GM12878 (cell line): ENCODE measurements around the gene CSMD2. TPM values are rescaled to one million over a fixed set of nuclear protein-coding genes. Genes with fewer than 3 reads are reported as not detected.

Source experiments
- ATAC-seq: fragments of 200-7000 bp; cut with Tn5 transposase; 3 replicates; pipeline ENCODE4 v1.9.1; 2020; ENCODE audit warnings: mild to moderate bottlenecking, moderate library complexity
- BruUV-seq: library from RNA; stranded (reverse); fragments of 400-500 nt; replicated peaks from 2 replicates; lab custom pipeline; 2021; lab: Mats Ljungman, UMichigan
- CTCF ChIA-PET: fragments of 300-600 bp; sonication (Branson Sonifier 250); formaldehyde crosslinking; extraction: SDS; loops from one replicate; lab custom pipeline; 2021; ENCODE audit warnings: inconsistent platforms; lab: Yijun Ruan, JAX
- POLR2A ChIA-PET: fragments of 350-600 bp; formaldehyde crosslinking; extraction: SDS; loops from one replicate; lab custom pipeline; 2021; ENCODE audit warnings: inconsistent platforms; lab: Charles Lee
- RAD21 ChIA-PET: fragments of 300-600 bp; sonication (Branson Sonifier 250); formaldehyde crosslinking; loops from one replicate; lab custom pipeline; 2023; ENCODE audit warnings: antibody characterized with exemption; ENCODE audit not compliant: unreplicated experiment; lab: Charles Lee
- SMC1A ChIA-PET: fragments of 300-600 bp; sonication (Branson Sonifier 250); formaldehyde crosslinking; loops from one replicate; lab custom pipeline; 2023; ENCODE audit not compliant: unreplicated experiment, uncharacterized antibody; lab: Charles Lee
- DNase-seq: peaks from one replicate; pipeline ENCODE4 v3.0.0-alpha.2; 2011; ENCODE audit warnings: low read depth, low spot score
- FAIRE-seq: peaks from 3 replicates; lab custom pipeline; 2011; peaks lifted over from hg19 to GRCh38; lab: Jason Lieb, UNC
- H2AFZ ChIP-seq: 2 replicates; pipeline ENCODE4 v1.6.0; 2011; ENCODE audit warnings: low read depth, low read length, control low read depth; ENCODE audit not compliant: control insufficient read depth
- H3K27ac ChIP-seq: 2 replicates; pipeline ENCODE4 v1.5.1; 2011; ENCODE audit warnings: control low read depth; ENCODE audit not compliant: control insufficient read depth, insufficient read depth
- H3K27me3 ChIP-seq, 2 experiments: replicated peaks in 1 of 2; 2 replicates each; pipeline versions ENCODE4 v1.6.0 to v1.6.1; 2011; ENCODE audit warnings: low read length in 1 of 2; ENCODE audit not compliant: control insufficient read depth in 2 of 2, insufficient read depth in 2 of 2
- H3K36me3 ChIP-seq, 2 experiments: 2 replicates each; pipeline ENCODE4 v1.5.1; 2011; ENCODE audit warnings: low read length in 1 of 2; ENCODE audit not compliant: control insufficient read depth in 2 of 2, insufficient read depth in 2 of 2
- H3K4me1 ChIP-seq: 2 replicates; pipeline ENCODE4 v1.6.1; 2011; ENCODE audit warnings: mild to moderate bottlenecking, low read length, moderate library complexity, mixed read lengths; ENCODE audit not compliant: control insufficient read depth, insufficient read depth
- H3K4me2 ChIP-seq: 2 replicates; pipeline ENCODE4 v1.6.0; 2011; ENCODE audit warnings: control low read depth; ENCODE audit not compliant: control insufficient read depth, insufficient read depth
- H3K4me3 ChIP-seq: fragments of 200-600 bp; sonication (generic); 2 replicates; pipeline ENCODE4 v1.5.1; 2016
- H3K79me2 ChIP-seq: 2 replicates; pipeline ENCODE4 v1.6.0; 2011; ENCODE audit warnings: low read length; ENCODE audit not compliant: control insufficient read depth, insufficient read depth
- H3K9ac ChIP-seq: 2 replicates; pipeline ENCODE4 v1.8.0; 2011; ENCODE audit warnings: low read length, control low read depth, mixed read lengths; ENCODE audit not compliant: control insufficient read depth, insufficient read depth
- H3K9me3 ChIP-seq: replicated peaks from 3 replicates; pipeline ENCODE4 v1.5.1; 2011; ENCODE audit warnings: mild to moderate bottlenecking, low read length; ENCODE audit not compliant: control insufficient read depth, insufficient read depth
- H4K20me1 ChIP-seq: 2 replicates; pipeline ENCODE4 v1.6.0; 2011; ENCODE audit not compliant: control insufficient read depth, insufficient read depth
- ATF2 ChIP-seq: IDR thresholded peaks from 2 replicates; pipeline ENCODE4 v1.6.1; 2012; ENCODE audit warnings: low read length, inconsistent platforms
- CBFB ChIP-seq: IDR thresholded peaks from 2 replicates; pipeline ENCODE4 v1.6.1; 2016; ENCODE audit warnings: antibody characterized with exemption, low read depth
- MAX ChIP-seq: IDR thresholded peaks from 2 replicates; pipeline ENCODE4 v1.6.1; 2012; ENCODE audit warnings: low read depth, low read length, improper control_type of control experiment
- MTA2 ChIP-seq: fragments of 450-650 bp; IDR thresholded peaks from 2 replicates; pipeline ENCODE4 v1.6.1; 2016; ENCODE audit warnings: low read depth, mild to moderate bottlenecking, moderate library complexity
- MXI1 ChIP-seq: fragments of 150-350 bp; IDR thresholded peaks from 2 replicates; pipeline ENCODE4 v1.6.1; 2011; ENCODE audit warnings: low read depth, mild to moderate bottlenecking, inconsistent platforms, low read length, improper control_type of control experiment
- NFIC ChIP-seq: IDR thresholded peaks from 2 replicates; pipeline ENCODE4 v1.6.1; 2012; ENCODE audit warnings: low read depth, mild to moderate bottlenecking, inconsistent platforms, low read length, moderate library complexity
- NR2C2 ChIP-seq: IDR thresholded peaks from 2 replicates; pipeline ENCODE4 v1.6.1; 2011; ENCODE audit warnings: borderline replicate concordance, low read depth; ENCODE audit not compliant: control insufficient read depth, insufficient read length
- PML ChIP-seq: IDR thresholded peaks from 2 replicates; pipeline ENCODE4 v1.6.1; 2012; ENCODE audit warnings: low read length, inconsistent platforms
- RFX5 ChIP-seq: IDR thresholded peaks from 2 replicates; pipeline ENCODE4 v1.6.1; 2011; ENCODE audit warnings: low read depth, low read length, improper control_type of control experiment
- SMARCA5 ChIP-seq: fragments of 450-650 bp; IDR thresholded peaks from 2 replicates; pipeline ENCODE4 v1.6.1; 2017; ENCODE audit warnings: mild to moderate bottlenecking
- SP1 ChIP-seq: IDR thresholded peaks from one replicate; pipeline ENCODE4 v1.6.1; 2011; ENCODE audit warnings: low read depth, low read length
- TAF1 ChIP-seq: IDR thresholded peaks from 2 replicates; pipeline ENCODE4 v1.6.1; 2011; ENCODE audit warnings: mild to moderate bottlenecking, low read depth, low read length, borderline replicate concordance
- ZNF384 ChIP-seq: IDR thresholded peaks from 2 replicates; pipeline ENCODE4 v1.6.1; 2012; ENCODE audit warnings: low read depth, mild to moderate bottlenecking, low read length, improper control_type of control experiment, borderline replicate concordance
- ZNF687 ChIP-seq: fragments of 450-650 bp; IDR thresholded peaks from 2 replicates; pipeline ENCODE4 v1.6.1; 2017; ENCODE audit warnings: mild to moderate bottlenecking, moderate library complexity
- WGBS: methylation state at CpG from one replicate; pipeline ENCODE4 v1.1.6; 2016; ENCODE audit warnings: low lambda C conversion rate; ENCODE audit not compliant: insufficient replicate concordance, insufficient coverage; ENCODE audit errors: missing lambda C conversion rate; 5-methylcytosine and 5-hydroxymethylcytosine counted together
- in situ Hi-C: fragments of 300-500 bp; cut with MboI; formaldehyde crosslinking; loops from 9 replicates; pipeline ENCODE4 v1.14.3; 2018; ENCODE audit warnings: mixed read lengths
- intact Hi-C: fragments of 100-400 bp; cut with micrococcal nuclease; formaldehyde crosslinking; loops from one replicate; pipeline ENCODE4 v1.14.2; 2022; ENCODE audit not compliant: unreplicated experiment
- polyA plus RNA-seq, 11 experiments: library from polyadenylated mRNA; depleted of rRNA in 4 of 11; unstranded in 6 of 11; stranded (reverse) in 5 of 11; fragments of >200 nt; fragmentation: Nextera tagmentation in 4 of 11; fragmentation: Illumina TruSeq in 1 of 11; extraction: Ambion mirVana in 4 of 11; extraction: Trizol in 1 of 11; gene quantifications; 1 replicate in 1 of 11; 2 replicates in 10 of 11; pipeline versions ENCODE4 v1.2.1 to v1.2.3, GENCODE V29; 2011 to 2016; ENCODE audit warnings: inconsistent platforms in 2 of 11, missing spikeins in 2 of 11, low read depth in 1 of 11
- total RNA-seq, 4 experiments: library from RNA; depleted of rRNA in 3 of 4; stranded (reverse); fragments of >200 nt in 3 of 4; fragmentation: Illumina TruSeq in 1 of 4; extraction: Trizol in 1 of 4; gene quantifications; 2 replicates each; pipeline versions ENCODE4 v1.2.1 to v1.2.3, GENCODE V29; 2013 to 2021

The CSMD2 gene
- total and polyA plus RNA-seq, 10 of the 15 experiments (the other 5 are each of a cell fraction or from before 2014, with no cell fraction given): under 0.01 TPM; not detected in 9

- TF ChIP-seq CBFB: no peak
- TF ChIP-seq PML: no peak
- TF ChIP-seq NFIC: no peak
- no peak for TF ChIP-seq MAX
- no peak for TF ChIP-seq TAF1
- Histone ChIP-seq H3K79me2 (no peaks in the 10 kb centered on the region), H3K4me2 (no peak overlapping the region), H3K9ac (no peak overlapping the region), H3K27me3 (no peaks in the 10 kb centered on the region), H3K9me3 (no peaks in the 10 kb centered on the region), H3K36me3 (no peaks in the 10 kb centered on the region), H3K27ac (no peak overlapping the region), H4K20me1 (no peaks in the 10 kb centered on the region), H3K4me1 (no peaks in the 10 kb centered on the region; the same call in 1 of the 2 replicates), H3K4me3 (no peak overlapping the region), H2AFZ (no peak overlapping the region)
- intact Hi-C loops (no loop called here), in situ Hi-C loops (no loop called here)
- WGBS: 37% methylated on average over 9 of the region's 9 CpGs
- ChIA-PET SMC1A (no interaction called here), CTCF (no interaction called here), RAD21 (no interaction called here), POLR2A (no interaction called here)
- no TSS peak for BruUV-seq
- DNase-seq (no peak), ATAC-seq (no peak), FAIRE-seq (no peak)
Measured at GRCh38 chr1:33898881-33899280, 266.1 kb downstream of the CSMD2 start.

GRCh38 chr1:33898406-33898805 lies 266.6 kb downstream of the CSMD2 start:
- RAD21 ChIA-PET: no interaction called here
- POLR2A ChIA-PET: no interaction called here
- Histone ChIP-seq H3K9me3 (no peaks in the 10 kb centered on the region), H3K9ac (no peak overlapping the region), H4K20me1 (no peaks in the 10 kb centered on the region), H3K4me3 (no peak overlapping the region), H3K4me2 (no peak overlapping the region), H3K27me3 (no peaks in the 10 kb centered on the region), H3K79me2 (no peaks in the 10 kb centered on the region), H3K4me1 (no peaks in the 10 kb centered on the region; the same call in 1 of the 2 replicates), H2AFZ (no peak overlapping the region), H3K36me3 (no peaks in the 10 kb centered on the region), H3K27ac (no peak overlapping the region)
- DNase-seq (no peak), FAIRE-seq (no peak), ATAC-seq (no peak)
- CTCF ChIA-PET: no interaction called here
- BruUV-seq: no TSS peak
- in situ Hi-C loops (no loop called here), intact Hi-C loops (no loop called here)
- 43% methylated on average over 3 of the region's 3 CpGs for WGBS
- SMC1A ChIA-PET: no interaction called here
- no peak for TF ChIP-seq ZNF384
- TF ChIP-seq SP1: no peak
- no peak for TF ChIP-seq RFX5
- TF ChIP-seq NR2C2: no peak
- TF ChIP-seq SMARCA5: no peak
- TF ChIP-seq MTA2: no peak
- TF ChIP-seq ZNF687: no peak
- TF ChIP-seq MXI1: no peak
- no peak for TF ChIP-seq ATF2
